HG02642 (cell line): ENCODE data around the gene GOLGA6C.
"Not testable (repeated sequence)": the region's sequence is repeated elsewhere in the genome, so short reads cannot be mapped to it uniquely, and the experiment has no call there.

Experiments used
- ATAC-seq: cut with Tn5 transposase; IDR thresholded peaks from one replicate; pipeline ENCODE4 v1.9.1; 2021; ENCODE audit warnings: mild to moderate bottlenecking; ENCODE audit not compliant: unreplicated experiment, poor library complexity

Gene GOLGA6C

DNA sequence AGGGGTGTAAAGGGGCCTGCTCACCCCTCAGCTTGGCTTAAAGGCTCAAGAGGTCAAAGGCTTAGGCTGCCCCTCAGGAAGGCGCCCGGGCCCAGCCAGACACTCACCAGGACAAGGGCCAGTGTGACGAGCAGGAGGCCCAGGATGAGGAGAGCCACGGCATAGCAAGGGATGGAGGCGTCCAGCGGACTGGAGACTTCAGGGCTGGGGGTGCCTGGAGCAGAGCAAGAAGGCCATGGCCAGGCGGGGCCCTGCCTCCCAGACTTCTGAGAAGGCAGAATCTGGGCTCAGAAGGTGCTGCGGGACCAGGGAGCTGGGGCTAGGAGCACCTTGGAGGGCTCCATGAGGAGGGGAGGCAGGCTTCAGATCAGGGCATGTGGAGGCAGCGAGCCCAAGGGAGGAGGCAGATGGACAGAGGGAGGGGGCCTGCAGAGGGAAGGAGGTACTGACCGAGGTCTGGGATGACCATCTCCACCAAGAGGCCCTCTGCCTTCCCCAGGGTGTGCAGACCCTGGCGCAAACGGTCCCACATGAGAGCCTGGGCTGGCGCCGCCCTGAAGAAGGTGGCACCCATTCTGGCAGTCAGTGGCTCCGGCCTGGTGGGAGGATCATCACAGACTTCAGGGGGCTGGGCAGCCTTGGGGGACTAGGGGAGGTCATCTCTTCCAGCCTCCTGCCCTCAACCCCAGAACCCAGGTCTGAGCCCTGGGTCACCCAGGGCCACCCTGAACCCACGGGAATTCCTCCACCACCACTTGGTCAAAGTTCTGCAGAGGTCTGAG is 32.0 kb upstream of the GOLGA6C start:
- no peak for ATAC-seq

DNA sequence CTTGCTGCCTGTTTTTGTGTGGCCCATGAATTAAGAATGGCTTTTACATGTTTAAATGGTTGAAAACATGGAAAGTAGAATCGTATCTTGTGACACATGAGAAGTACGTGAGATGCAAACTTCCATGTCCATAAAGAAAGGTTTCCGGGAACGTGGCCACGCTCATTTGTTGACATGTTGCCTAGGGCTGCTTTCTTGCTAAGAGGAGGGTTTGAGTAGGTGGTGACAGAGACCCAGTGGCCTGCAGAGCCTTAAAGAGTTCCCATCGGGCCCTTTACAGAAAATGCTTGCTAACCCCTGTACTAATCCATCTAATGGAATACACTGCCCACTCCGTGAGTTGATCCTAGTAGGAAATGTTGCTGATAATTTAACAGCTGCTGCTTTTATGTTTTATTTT is 31.0 kb upstream of the GOLGA6C start:
- not testable (repeated sequence) for ATAC-seq

DNA sequence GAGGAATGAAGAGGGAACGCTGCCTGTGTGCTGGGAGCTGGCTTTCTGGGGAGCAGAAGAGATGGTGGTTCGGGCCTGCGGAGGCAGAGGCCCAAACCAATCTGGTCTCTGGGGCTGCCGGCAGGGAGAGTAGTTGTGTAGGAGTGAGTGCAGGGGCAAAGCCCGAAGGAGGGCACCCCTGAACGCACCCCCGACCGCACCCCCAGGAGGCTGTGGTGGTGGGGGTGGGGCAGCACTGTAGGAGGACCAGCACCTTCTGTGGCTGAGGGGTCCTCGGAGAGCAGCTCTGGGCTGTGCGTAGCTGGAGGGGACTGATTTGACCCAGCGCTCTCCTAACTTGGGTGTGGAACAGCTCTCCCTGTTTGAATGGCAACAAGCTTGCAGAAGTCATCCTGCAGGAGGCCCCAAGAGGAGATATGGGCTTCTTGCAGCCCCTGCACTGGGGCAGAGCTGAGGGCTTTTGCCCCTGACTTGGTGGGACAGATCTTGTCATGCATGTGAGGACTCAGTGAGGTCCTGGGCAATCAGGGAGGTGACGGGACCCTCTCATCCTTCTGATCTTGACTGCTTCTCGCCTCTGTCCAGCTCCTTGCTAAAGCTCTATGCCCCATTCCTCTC is 30.4 kb upstream of the GOLGA6C start:
- ATAC-seq: no peak

DNA sequence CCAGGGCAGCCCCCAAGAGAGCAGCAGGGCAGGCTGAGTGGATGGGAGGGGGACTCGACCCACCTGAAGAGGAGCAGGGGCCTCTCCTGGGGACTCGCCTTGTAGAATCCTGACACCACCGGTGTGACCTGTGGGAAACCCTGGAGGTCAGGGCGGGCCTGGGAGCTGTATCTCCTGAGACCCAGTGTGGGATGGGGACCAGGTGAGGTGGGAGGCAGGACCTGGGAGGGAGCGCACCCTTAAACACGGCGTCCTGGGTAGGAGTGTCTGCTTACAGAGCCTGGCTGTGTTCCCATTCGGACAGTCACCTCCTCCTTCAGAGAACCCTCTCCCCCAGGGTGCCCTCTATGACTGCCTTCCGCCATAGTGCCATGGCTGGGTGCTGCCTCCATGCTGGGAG is 29.3 kb upstream of the GOLGA6C start:
- no peak for ATAC-seq

DNA sequence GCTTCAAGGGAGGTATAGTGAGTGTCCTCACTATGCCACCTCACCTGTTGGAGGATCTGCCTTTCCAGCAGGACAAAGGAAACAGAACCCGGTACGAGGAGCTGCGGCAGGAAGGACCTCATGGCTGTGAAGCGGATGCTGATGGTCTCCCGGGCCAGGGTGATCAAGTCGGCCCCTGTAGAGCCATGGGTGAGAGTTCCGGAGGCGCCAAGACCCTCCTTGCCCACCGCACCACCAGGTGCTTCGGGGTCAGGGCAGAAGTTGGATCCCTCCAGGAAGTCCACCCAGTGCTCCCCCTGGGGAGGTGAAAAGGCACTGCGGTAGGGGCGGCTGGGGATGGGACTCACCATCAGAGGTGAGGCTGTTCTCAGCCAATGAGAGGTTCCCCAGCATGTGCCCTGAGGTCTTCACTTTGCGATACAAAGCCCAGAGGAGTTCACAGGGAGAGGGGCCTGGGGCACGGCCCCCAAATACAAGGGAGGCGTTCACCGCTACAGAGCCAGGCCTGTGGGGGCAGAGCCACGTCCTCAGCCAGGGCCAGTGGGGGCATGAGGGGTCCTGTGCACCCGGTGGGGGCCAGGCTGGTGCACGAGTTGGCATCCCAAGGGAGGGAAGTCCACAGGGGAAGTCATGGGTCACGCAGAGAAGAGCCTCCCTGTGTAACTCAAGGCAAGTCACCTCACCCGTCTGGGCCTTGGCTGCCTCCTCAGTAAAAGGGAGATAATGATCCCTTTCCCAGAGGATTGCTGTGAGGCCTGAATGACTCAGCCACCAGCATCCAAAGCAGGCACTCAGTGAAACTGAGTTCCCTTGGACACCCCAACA is 28.7 kb upstream of the GOLGA6C start:
- no peak for ATAC-seq

DNA sequence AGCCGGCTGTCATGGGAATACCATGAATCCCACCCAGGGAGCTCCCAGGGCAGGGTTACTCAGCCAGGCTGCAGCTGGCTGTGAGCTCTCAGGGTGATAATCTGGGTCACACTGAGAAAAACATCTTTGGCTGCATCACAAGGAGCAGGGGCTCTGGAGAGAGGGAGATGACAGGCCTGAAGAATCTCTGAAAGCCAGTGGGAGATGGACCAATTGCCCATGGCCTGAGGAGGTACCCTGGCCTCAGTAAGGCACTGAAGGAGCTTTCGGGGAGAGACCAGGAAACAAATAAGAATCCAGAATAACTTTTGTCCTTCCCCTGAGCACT is 28.2 kb upstream of the GOLGA6C start:
- no peak for ATAC-seq

DNA sequence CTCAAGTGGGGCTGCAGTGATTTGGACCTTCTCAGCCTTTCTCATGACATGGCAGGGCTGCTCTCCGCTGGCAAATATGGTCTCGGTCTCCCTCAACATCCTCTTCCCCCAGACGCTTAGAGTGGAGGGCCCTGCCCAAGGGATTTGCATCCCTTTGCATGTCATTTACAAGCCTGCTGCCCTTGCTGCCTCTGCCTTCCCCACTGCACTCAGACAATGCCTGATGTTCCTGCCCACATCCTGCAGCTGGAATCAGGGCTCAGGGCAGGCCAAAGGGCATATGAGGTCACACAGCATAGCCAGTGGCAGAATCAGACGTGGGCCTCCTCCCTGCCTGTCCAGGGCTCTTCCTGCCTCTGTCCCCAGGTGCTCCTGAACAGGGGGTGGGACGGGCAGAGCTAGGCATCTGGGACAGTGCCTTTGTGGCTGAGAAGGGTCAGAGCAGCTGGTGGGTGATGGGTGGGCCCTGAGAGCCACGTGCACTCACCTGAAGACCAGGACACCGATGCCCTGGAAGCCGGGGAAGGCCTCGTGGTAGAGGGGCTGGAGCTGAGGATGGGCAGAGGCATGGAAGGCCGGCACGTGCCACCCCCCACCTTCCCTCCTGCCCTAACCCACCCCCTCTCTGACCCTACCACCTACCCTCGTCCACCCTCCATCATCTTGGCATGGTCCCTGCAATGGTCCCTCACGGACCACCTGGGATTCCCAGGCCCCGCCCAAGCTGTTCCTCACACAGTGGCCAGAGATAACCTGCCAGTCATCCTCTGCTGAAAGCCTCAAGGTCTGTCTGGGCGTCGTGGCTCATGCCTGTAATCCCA is 27.4 kb upstream of the GOLGA6C start:
- no peak for ATAC-seq

DNA sequence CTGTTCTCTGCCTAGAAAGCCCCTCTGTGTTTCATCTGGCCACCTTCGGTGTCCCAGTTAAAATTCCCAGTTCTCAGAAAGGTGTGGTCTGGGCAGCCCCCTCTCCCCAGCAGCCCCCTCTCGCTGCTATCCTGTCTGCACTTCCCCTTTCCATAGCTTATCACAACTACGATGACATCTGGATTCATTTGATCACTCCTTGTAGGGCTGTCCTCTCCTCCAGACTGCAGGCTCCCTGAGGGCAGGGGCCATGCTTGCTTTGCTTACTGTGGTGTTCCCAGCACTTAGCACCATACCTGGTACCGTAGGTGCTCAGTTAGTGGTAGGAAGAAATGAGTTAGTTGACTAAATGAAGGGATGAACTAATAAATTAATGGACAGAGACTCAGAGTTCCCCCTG is 26.3 kb upstream of the GOLGA6C start:
- ATAC-seq: no peak

DNA sequence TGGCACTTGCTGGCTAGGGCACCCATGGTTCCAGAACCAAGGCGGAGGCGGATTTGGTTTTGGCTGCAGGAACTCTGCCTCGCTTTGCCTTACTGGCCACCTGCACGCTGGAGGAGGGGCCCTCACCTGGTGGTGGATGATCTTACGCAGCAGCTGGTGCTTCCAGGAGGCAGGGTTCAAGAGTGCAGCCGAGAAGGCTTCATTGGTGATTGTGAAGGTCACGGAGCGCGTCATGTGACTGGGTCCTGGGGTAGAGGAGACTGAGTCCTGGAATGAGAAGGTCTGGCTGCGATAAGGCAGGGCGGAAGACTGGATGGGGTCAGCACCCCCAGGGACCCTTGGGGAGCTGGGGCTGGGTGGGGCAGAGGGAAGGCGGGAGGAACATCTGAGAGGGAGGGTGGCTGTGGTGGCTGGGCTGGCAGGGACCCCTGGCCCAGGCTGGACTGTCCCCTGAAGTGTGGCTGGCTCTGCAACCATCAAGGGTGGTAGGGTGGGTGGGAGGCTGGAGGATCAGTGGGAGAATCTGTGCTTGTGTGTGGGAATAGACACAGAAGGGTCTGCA is 25.8 kb upstream of the GOLGA6C start:
- no peak for ATAC-seq

DNA sequence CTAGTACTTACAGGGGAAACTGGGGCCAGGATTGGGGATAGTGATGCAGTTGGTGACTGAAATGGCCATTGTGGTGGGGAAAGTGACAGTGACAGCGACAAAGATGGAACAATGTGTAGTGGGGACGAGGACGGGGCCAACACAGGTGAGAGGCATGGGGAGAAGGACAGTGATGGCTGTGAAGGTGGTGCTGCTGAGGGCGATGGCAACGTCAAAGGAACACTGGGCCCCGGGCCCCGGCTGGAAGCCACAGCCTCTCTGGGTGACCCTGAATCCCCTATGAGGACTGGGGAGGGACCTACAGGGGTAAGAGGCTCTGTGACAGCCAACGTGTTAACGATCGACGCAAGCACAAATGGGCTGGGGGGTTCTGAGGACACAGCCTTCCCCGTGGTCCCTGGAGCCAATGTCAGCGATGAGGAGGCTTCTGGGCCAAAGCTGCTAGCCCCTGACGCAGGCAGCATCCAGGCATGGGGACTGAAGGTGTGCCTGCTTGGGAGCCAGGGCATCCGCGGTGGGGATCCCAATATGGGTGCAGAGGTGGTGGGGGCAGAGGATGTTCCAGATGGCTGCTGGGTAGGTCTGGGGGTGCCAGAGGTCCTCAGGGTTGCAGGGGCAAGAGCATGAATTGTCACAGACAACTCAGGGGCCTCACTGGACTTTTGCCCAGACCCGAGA is 25.2 kb upstream of the GOLGA6C start:
- ATAC-seq: no peak

DNA sequence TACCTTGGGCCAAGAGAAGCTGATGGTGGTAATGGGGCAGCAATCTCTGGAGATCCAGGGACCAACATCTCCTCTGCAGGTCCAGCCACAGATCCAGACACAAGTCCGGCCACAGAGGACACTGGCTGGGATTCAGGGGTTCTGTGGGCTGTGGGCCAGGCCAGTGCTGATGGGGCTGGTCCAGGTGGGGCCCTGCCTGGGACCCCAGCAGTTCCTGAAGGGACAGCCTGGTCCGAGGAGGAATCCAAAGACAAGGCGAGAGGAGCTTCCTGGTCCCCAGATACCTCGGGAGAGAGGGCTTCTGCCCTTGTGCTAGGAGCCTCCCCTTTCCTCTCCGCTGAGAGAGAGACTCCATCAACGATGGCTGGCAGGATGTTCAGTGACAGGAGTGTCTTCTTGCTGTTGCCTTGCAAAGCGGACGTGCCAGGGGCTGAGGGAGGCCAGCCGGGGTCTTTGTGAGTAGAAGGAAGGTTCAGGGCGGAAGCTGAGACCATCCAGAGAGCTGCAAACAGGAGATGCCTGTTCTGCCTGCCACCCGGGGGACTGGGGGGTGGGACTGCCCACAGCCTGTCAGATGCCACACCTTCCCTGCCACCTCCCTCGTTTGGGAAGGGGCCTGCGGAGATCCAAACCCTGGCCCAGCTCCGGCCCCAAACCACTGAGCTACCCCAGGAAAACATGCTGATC is 24.5 kb upstream of the GOLGA6C start:
- ATAC-seq: no peak

DNA sequence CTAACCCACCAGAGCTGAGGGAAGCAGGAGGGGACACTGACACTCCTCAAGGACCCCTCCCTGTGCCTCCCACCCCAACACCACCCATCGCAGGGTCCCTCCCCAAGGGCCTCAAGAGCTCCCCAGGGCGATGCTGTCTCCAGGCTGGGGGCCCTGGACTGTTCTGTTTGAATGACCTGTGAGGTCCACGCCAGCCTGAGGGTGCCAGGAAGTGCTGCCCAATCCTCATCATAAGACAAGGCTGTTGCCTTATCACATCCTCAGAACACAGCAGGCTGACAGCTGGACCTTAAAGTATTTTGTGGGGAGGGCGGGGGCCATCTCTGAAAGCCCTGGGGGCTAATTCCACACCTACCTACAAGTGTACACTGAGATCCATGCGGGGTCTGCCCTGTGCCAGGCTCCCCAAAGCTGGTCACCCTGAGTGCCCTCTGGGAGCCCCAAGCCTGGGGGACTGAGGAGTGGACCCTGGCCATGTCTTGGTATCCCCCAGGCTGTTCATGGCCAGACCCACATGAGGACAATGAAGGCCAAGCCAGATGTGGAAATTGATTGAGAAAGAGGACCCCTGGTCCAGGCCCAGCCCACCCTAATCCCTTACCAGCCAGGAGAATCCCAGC is 23.8 kb upstream of the GOLGA6C start:
- ATAC-seq: no peak

DNA sequence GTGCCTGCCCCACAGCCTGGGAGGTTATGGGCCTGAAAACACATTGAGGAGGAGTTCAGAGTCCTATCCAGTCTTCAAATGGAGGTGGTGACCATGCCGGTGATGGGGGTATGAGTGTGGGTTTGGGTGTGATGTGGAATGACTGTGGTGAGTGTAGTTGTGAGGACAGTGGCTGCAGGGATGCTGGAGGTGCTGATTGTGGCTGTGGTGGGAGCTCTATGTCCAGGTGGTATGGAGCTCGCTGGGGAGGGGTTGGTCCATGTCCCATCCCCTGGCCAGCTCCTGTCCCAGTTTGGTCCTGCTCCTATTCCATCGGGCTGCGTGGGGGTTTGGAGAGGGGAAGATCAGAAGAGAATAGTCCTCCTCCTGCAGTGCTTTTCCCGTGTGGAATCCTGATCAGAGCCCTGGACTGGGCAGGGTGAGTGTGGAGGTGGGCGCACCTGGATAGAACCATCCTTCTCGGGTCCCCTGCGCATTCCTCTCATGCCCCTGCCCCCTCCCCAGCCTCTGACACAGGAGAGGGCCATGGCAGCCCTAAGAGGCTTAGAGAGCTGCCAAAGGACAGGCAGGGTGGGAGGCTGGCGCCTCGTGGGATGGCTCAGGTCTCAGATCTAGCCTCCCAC is 23.0 kb upstream of the GOLGA6C start:
- ATAC-seq: no peak

DNA sequence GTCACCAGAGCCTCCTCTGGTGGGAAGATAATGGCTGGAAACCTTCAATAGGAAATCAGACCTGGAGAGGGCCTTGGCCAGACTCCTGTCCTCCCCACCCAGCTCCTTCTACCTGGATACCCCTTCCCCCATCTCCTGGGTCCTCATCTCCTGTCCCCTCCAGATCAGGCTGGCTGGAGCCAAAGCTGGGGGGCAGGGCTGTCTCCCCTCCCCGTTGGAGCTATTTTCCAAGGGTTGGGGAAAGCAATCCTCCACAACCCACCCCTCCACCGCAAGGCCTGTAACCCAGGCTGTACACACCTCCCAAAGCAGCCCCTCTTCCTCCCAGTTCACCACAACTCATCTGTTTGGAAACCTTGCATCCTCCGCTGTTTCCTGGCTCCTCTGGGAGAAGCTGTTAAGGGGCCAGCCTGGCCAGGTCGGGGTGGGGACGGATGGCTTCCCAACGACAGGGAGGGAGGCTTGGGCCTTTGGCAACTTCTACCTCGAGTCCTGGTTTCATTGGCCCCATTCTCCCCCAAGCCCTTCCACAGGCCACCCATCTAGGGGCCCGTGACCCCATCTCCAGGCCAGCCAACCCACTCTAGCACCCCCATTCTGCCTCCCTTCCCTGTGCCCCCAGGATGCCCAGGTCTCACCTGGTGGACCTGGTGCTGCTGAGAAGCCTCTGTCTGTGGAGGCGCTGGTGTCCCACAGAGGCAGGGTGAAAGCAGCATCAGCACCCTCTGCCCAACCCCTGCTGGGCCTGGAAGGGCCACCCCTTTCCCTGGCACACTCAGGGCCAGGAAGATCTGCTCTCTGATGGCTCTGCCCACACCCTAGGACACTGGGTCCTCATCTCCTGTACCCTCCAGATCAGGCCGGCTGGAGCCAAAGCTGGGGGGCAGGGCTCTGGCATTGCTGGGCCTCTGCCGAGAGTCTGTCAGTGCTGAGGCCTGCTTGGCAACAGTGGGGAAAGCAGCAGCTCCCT is 22.1 kb upstream of the GOLGA6C start:
- no peak for ATAC-seq

DNA sequence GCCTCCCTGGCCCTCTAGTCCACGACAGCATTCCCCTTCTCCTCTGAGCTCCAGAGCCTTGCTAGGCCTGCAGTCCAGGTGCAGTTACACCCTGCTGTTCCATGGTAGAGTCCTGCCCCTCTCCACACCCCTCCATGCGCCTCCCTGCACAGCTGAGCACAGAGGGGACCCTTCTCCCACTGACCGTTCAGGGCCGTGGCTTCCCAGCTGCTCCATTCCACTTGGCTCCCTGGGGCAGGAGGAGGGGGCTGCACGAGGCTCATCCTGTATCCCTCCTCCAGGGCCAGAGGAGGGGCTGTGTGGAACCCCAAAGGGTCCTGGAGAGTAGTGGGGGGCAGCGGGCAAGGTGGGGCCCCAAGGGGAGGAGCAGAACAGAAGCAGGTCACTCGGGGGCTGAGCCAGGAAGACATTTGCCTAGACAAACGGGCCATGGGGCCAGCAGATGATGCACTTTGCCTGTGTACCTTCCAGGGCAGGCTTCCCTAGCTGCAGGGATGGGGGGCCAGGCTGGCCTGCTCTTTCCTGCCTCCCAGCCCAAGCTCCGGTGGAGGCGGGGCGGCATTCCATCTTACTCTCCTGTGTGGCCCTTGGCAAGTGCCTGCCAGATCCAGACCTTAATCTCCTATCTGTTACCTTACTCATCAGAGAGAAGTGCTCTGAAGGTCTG is 20.7 kb upstream of the GOLGA6C start:
- ATAC-seq: no peak

DNA sequence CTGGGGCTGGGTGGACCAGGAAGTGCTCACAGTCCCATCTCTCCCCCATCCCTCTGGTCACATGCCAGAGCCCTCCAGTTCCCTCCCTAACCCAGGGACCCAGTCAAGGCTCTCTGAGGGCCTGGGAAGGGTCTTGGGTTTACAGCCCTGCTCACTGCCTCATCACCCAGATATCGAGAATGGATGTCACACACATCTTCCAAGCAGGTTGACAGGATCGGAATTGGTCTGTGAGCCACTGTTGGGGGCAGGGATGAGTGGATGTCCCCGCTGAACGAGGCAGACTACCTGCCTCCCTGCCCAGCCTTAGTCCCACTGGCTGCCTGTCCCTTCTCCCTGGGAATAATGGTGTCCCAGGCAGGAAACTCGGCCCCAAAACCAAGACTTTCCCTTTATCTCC is 20.0 kb upstream of the GOLGA6C start:
- ATAC-seq: no peak

DNA sequence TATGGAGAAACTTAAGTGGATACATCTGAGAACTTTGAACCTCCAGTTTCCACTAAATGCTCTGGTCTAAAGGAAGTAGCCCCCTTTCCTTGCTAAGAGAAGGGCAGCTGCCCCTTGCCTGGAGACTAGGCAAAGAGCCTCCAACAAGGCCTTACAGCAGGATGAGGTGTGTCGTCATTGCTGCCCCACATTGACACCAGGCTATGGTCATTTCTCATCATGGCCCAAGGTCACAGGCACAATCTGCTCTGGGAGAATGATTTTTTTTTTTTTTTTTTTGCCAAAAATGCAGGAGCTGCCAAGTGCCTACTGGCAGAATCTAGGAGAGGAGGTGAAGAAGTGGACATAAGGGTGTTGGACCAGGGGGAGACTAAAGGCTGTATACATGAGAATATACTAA is 12.4 kb upstream of the GOLGA6C start:
- not testable (repeated sequence) for ATAC-seq
